H9 (cell line): Measurements from ENCODE around the gene TCEA3. TPM values are rescaled to one million over a fixed set of nuclear protein-coding genes. Genes with fewer than 3 reads are reported as not detected.

Source experiments
- DNase-seq: peaks from one replicate; pipeline ENCODE4 v3.0.0-alpha.2; 2017
- H2AFZ ChIP-seq: one replicate; pipeline ENCODE4 v1.6.1; 2013; ENCODE audit warnings: mild to moderate bottlenecking, low read length, control low read depth, moderate library complexity
- H2AK5ac ChIP-seq: 2 replicates; pipeline ENCODE4 v1.6.1; 2013; ENCODE audit warnings: low read length, control low read depth, mixed read lengths; ENCODE audit not compliant: insufficient read length
- H2BK120ac ChIP-seq: one replicate; pipeline ENCODE4 v1.6.1; 2013; ENCODE audit warnings: low read depth, mild to moderate bottlenecking, low read length, control low read depth, inconsistent platforms; ENCODE audit not compliant: poor library complexity, severe bottlenecking
- H2BK12ac ChIP-seq: 2 replicates; pipeline ENCODE4 v1.6.1; 2013; ENCODE audit warnings: low read length, control low read depth, mixed read lengths, low read depth; ENCODE audit not compliant: insufficient read length
- H2BK15ac ChIP-seq: 2 replicates; pipeline ENCODE4 v1.6.1; 2013; ENCODE audit warnings: low read depth, low read length, control low read depth
- H2BK20ac ChIP-seq: one replicate; pipeline ENCODE4 v1.6.1; 2013; ENCODE audit warnings: low read depth, mild to moderate bottlenecking, low read length, control low read depth, inconsistent platforms; ENCODE audit not compliant: poor library complexity, severe bottlenecking
- H2BK5ac ChIP-seq: 2 replicates; pipeline ENCODE4 v1.6.1; 2013; ENCODE audit warnings: low read length, control low read depth, mixed read lengths; ENCODE audit not compliant: insufficient read length
- H3K14ac ChIP-seq: 2 replicates; pipeline ENCODE4 v1.6.1; 2013; ENCODE audit warnings: low read length, control low read depth; ENCODE audit not compliant: insufficient read depth
- H3K18ac ChIP-seq: 2 replicates; pipeline ENCODE4 v1.6.1; 2013; ENCODE audit warnings: low read depth, mild to moderate bottlenecking, mixed read lengths, low read length, control low read depth; ENCODE audit not compliant: insufficient read length
- H3K23ac ChIP-seq: 2 replicates; pipeline ENCODE4 v1.6.1; 2013; ENCODE audit warnings: low read length, control low read depth, mixed read lengths, low read depth; ENCODE audit not compliant: insufficient read length
- H3K23me2 ChIP-seq: 2 replicates; pipeline ENCODE4 v1.6.1; 2013; ENCODE audit warnings: low read depth, mild to moderate bottlenecking, mixed read lengths, low read length, control low read depth; ENCODE audit not compliant: insufficient read length, poor library complexity, severe bottlenecking
- H3K27ac ChIP-seq: 2 replicates; pipeline ENCODE4 v1.5.1; 2013; ENCODE audit warnings: low read length, control low read depth, mixed read lengths, low read depth; ENCODE audit not compliant: insufficient read length
- H3K27me3 ChIP-seq: 2 replicates; pipeline ENCODE4 v1.6.1; 2013; ENCODE audit warnings: low read length, control low read depth, inconsistent platforms; ENCODE audit not compliant: insufficient read depth
- H3K4ac ChIP-seq: 2 replicates; pipeline ENCODE4 v1.6.1; 2013; ENCODE audit warnings: low read depth, mild to moderate bottlenecking, control low read depth, inconsistent platforms, low read length, moderate library complexity
- H3K4me1 ChIP-seq: 2 replicates; pipeline ENCODE4 v1.6.1; 2013; ENCODE audit warnings: low read length, control low read depth, inconsistent platforms; ENCODE audit not compliant: insufficient read depth
- H3K4me2 ChIP-seq: 2 replicates; pipeline ENCODE4 v1.6.1; 2013; ENCODE audit warnings: low read length, control low read depth, mixed read lengths; ENCODE audit not compliant: insufficient read length, insufficient read depth
- H3K56ac ChIP-seq: 2 replicates; pipeline ENCODE4 v1.6.1; 2013; ENCODE audit warnings: low read depth, mild to moderate bottlenecking, mixed read lengths, low read length, control low read depth; ENCODE audit not compliant: insufficient read length
- H3K79me1 ChIP-seq: 2 replicates; pipeline ENCODE4 v1.6.1; 2013; ENCODE audit warnings: low read depth, mild to moderate bottlenecking, moderate library complexity, low read length, control low read depth, inconsistent platforms; ENCODE audit not compliant: insufficient read depth, poor library complexity, severe bottlenecking
- H3K79me2 ChIP-seq: 2 replicates; pipeline ENCODE4 v1.6.1; 2013; ENCODE audit warnings: low read length, control low read depth, inconsistent platforms; ENCODE audit not compliant: insufficient read depth
- H3K9ac ChIP-seq: 2 replicates; pipeline ENCODE4 v1.6.1; 2013; ENCODE audit warnings: low read length, control low read depth, mixed read lengths; ENCODE audit not compliant: insufficient read length; ENCODE audit errors: extremely low read depth
- H3K9me3 ChIP-seq: one replicate; pipeline ENCODE4 v1.6.1; 2013; ENCODE audit warnings: low read depth, low read length, inconsistent platforms; ENCODE audit not compliant: control insufficient read depth
- H3T11ph ChIP-seq: one replicate; pipeline ENCODE4 v1.6.1; 2013; ENCODE audit warnings: mild to moderate bottlenecking, low read length, control low read depth, inconsistent platforms
- H4K20me1 ChIP-seq: one replicate; pipeline ENCODE4 v1.6.1; 2013; ENCODE audit not compliant: control insufficient read depth, insufficient read length, insufficient read depth
- H4K5ac ChIP-seq: 2 replicates; pipeline ENCODE4 v1.6.1; 2013; ENCODE audit warnings: low read depth, mild to moderate bottlenecking, mixed read lengths, low read length, control low read depth; ENCODE audit not compliant: insufficient read length
- H4K8ac ChIP-seq: replicated peaks from 2 replicates; pipeline ENCODE4 v1.6.1; 2013; ENCODE audit warnings: low read length, control low read depth, mixed read lengths, low read depth; ENCODE audit not compliant: insufficient read length
- H4K91ac ChIP-seq: 2 replicates; pipeline ENCODE4 v1.6.1; 2013; ENCODE audit warnings: low read depth, mild to moderate bottlenecking, moderate library complexity, mixed read lengths, low read length, control low read depth; ENCODE audit not compliant: insufficient read length
- H3K27ac Mint-ChIP-seq, 3 experiments: 2 replicates in 2 of 3; 3 replicates in 1 of 3; pipeline ENCODE4 v1.8.0; 2020 to 2021; ENCODE audit warnings: mixed read lengths in 3 of 3, mild to moderate bottlenecking in 1 of 3, moderate library complexity in 1 of 3
- H3K27me3 Mint-ChIP-seq: 2 replicates; pipeline ENCODE4 v1.8.0; 2021; ENCODE audit warnings: low read depth, mild to moderate bottlenecking, moderate library complexity, mixed read lengths
- H3K36me3 Mint-ChIP-seq, 3 experiments: 2 replicates in 2 of 3; 3 replicates in 1 of 3; pipeline ENCODE4 v1.8.0; 2020 to 2021; ENCODE audit warnings: low read depth in 3 of 3, mixed read lengths in 3 of 3; ENCODE audit not compliant: insufficient read depth in 1 of 3
- H3K4me1 Mint-ChIP-seq, 2 experiments: 2 replicates each; pipeline ENCODE4 v1.8.0; 2020; ENCODE audit warnings: mixed read lengths in 2 of 2
- H3K4me3 Mint-ChIP-seq, 2 experiments: 2 replicates in 1 of 2; 3 replicates in 1 of 2; pipeline ENCODE4 v1.8.0; 2020 to 2021; ENCODE audit warnings: mild to moderate bottlenecking in 2 of 2, mixed read lengths in 2 of 2, moderate library complexity in 1 of 2
- H3K9me3 Mint-ChIP-seq, 2 experiments: 2 replicates in 1 of 2; 3 replicates in 1 of 2; pipeline ENCODE4 v1.8.0; 2020; ENCODE audit warnings: mild to moderate bottlenecking in 2 of 2, mixed read lengths in 2 of 2, moderate library complexity in 1 of 2
- WGBS: extraction: QIAGEN DNeasy Blood & Tissue Kit; methylation state at CpG from one replicate; pipeline ENCODE4 v1.1.7; 2013; ENCODE audit warnings: missing lambda C conversion rate, low lambda C conversion rate, mixed read lengths; ENCODE audit not compliant: insufficient read length; ENCODE audit errors: extremely low coverage; 5-methylcytosine and 5-hydroxymethylcytosine counted together
- total RNA-seq: library from RNA; stranded (reverse); gene quantifications from 2 replicates; pipeline ENCODE4 v1.2.1, GENCODE V29; 2021
- TF ChIP-seq, protein P1 (sequence below): fragments of 200-600 bp; sonication (generic); conservative IDR thresholded peaks from 3 replicates; pipeline ENCODE4 v1.8.0; 2021; ENCODE audit warnings: antibody characterized with exemption, mild to moderate bottlenecking

The TCEA3 gene
- total RNA-seq, 1 experiment from 2014 or later, result 0.37 TPM

DNA sequence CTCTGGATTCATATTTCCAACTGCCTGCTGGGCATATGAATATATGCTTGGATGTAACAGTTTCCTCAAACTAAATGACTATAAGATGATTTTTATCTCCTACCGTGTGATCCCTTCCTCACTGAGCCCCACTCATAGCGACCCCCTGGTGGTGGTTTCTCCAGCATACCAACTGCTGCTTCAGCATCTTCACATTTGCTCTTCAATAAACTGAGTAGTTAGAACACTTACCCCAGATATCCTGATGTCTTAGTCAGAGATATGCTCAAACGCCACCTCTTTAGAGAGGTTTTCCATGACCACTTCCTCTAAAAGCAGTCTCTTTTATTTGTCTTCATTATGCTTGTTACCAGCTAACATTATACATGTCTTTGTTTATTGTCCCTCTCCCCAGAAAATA is 70.3 kb downstream of the TCEA3 start:
- H2BK120ac ChIP-seq, result no peak overlapping the region
- peaks cover 0 to under 1% (median 0%) of the 10 kb centered on the region in 3 experiments; a peak in 1 of 7 replicates for H3K36me3 Mint-ChIP-seq
- no peak for DNase-seq
- H3K27ac Mint-ChIP-seq, result no peak overlapping the region
- no peaks in the 10 kb centered on the region for H3K4me1 Mint-ChIP-seq
- H3K23ac ChIP-seq, result no peak overlapping the region
- no peak overlapping the region for H2BK12ac ChIP-seq
- WGBS, result no CpG with 5 or more reads among the region's 3 CpGs
- H3K27ac ChIP-seq, result no peak overlapping the region
- H4K8ac ChIP-seq, result no peak overlapping the region
- peaks cover 15 to 22% of the 10 kb centered on the region in 2 experiments for H3K9me3 Mint-ChIP-seq
- no peak overlapping the region for H3K9ac ChIP-seq
- H3K9me3 ChIP-seq, result peaks cover 2% of the 10 kb centered on the region
- H3K79me1 ChIP-seq, result no peaks in the 10 kb centered on the region
- no peak overlapping the region for H4K91ac ChIP-seq
- H3K27me3 Mint-ChIP-seq, result peaks cover 100% of the 10 kb centered on the region
- H3T11ph ChIP-seq, result no peak overlapping the region
- H2BK20ac ChIP-seq, result no peak overlapping the region
- H3K27me3 ChIP-seq, result peaks cover 78% of the 10 kb centered on the region
- H2AK5ac ChIP-seq, result no peak overlapping the region
- H3K4me3 Mint-ChIP-seq, result no peak overlapping the region
- no peak overlapping the region for H2BK15ac ChIP-seq
- H3K4ac ChIP-seq, result no peak overlapping the region
- no peak overlapping the region for H2BK5ac ChIP-seq
- TF ChIP-seq, protein P1, sequence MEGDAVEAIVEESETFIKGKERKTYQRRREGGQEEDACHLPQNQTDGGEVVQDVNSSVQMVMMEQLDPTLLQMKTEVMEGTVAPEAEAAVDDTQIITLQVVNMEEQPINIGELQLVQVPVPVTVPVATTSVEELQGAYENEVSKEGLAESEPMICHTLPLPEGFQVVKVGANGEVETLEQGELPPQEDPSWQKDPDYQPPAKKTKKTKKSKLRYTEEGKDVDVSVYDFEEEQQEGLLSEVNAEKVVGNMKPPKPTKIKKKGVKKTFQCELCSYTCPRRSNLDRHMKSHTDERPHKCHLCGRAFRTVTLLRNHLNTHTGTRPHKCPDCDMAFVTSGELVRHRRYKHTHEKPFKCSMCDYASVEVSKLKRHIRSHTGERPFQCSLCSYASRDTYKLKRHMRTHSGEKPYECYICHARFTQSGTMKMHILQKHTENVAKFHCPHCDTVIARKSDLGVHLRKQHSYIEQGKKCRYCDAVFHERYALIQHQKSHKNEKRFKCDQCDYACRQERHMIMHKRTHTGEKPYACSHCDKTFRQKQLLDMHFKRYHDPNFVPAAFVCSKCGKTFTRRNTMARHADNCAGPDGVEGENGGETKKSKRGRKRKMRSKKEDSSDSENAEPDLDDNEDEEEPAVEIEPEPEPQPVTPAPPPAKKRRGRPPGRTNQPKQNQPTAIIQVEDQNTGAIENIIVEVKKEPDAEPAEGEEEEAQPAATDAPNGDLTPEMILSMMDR, result no peak; the same call in 2 of the 3 replicates
- no peak overlapping the region for H3K18ac ChIP-seq
- H4K5ac ChIP-seq, result no peak overlapping the region
- H3K4me1 ChIP-seq, result no peaks in the 10 kb centered on the region
- no peak overlapping the region for H3K4me2 ChIP-seq
- no peaks in the 10 kb centered on the region for H3K23me2 ChIP-seq
- H3K56ac ChIP-seq, result no peak overlapping the region
- no peak overlapping the region for H3K14ac ChIP-seq
- no peaks in the 10 kb centered on the region for H3K79me2 ChIP-seq
- H2AFZ ChIP-seq, result no peak overlapping the region
- no peaks in the 10 kb centered on the region for H4K20me1 ChIP-seq
